Left cardiac atrium (tissue), 4 donors: ENCODE data around the gene ACSF2. TPM values are rescaled to one million over a fixed set of nuclear protein-coding genes. Genes with fewer than 3 reads are reported as not detected.
"Not testable (repeated sequence)": the region's sequence is repeated elsewhere in the genome, so short reads cannot be mapped to it uniquely, and the experiment has no call there.

ENCODE experiments used
- ATAC-seq, 2 donors: fragments of 200-7000 bp; cut with Tn5 transposase; one replicate each; pipeline ENCODE4 v1.9.1; 2020; ENCODE audit warnings: mild to moderate bottlenecking in 2 of 2, moderate library complexity in 2 of 2
- DNase-seq: peaks from one replicate; pipeline ENCODE4 v3.0.0-alpha.2; 2020
- intact Hi-C, 2 donors: fragments of 100-400 bp; cut with DNase I; formaldehyde crosslinking; loops; one replicate each; pipeline versions ENCODE4 v1.14.1 to v1.15.1; 2022 to 2023
- long read RNA-seq: library from polyadenylated mRNA; unstranded; transcript quantifications from one replicate; pipeline ENCODE4 v2.0.0, GENCODE V29; 2021
- total RNA-seq, 2 donors: library from RNA; stranded (reverse); fragmentation: NEBNext Ultra II Directional; extraction: Animal tissue kit (Norgen Biotek cat#: 25700); gene quantifications; one replicate each; pipeline ENCODE4 v1.2.1, GENCODE V29; 2021
- donor health status: DM: no; HTN: yes; CAD: no.
- donor health status: DM: no; HTN: yes; CAD: no; lungs with severe emphysema.
- donor health status: DM: yes; HTN: yes; CAD: no.
- donor health status: Dilated cardiomyopathy.

ACSF2 gene
- total RNA-seq, result 10 to 100 TPM; 64.8 to 66.4 TPM
- long read RNA-seq, transcript ACSF2-201 (16 exons, 2,235 nt), result major isoform, 20 of 43 reads
- long read RNA-seq, partial matches to known transcripts, result 19 of 43 reads
- long read RNA-seq, other reads (novel, unspliced or antisense), result 3 of 43 reads

DNA sequence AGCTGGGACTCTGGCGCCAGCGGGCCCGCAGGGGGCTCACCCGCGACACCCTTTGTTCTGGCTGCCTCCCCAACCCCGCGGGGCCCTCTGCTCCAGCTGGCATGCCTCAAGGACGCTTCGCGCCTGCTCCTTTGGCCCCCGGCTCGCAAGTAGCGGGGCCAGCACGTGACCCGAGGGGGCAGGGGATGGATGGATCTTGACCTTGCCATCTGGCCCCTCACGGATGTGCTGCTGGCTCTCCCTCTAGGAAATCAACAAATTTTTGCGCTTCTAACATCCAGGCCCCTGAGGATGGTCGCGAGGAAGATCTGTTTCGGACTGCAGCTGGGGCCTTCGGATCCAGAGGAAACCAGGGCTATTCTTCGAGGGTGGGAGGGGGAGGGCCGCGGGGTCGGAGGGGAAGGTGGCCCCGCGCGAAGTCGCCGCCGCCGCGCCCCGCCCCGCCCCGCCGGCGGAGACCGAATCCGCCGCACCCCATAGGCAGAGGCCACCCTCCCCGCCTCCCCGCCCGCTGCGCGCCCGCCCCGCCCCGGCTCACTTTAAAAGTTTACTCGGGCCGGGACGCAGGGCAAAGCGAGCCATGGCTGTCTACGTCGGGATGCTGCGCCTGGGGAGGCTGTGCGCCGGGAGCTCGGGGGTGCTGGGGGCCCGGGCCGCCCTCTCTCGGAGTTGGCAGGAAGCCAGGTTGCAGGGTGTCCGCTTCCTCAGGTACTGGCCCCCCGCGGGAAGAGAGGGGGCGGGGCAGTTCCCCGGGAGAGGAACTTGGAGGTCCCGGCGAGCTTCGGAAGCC, at the start of gene ACSF2:
TSS of gene ACSF2 (plus strand) at position 537 of the 790 bp plus-strand sequence. CDS start at position 581, 44 bp downstream.
- DNase-seq, result peak; percentile 81
- intact Hi-C loops, result loop anchor here in 1 of 2 donors (5.0 kb wide), 1 partner anchor 51 kb away; the partner anchor contains the start of gene RSAD1
- ATAC-seq, result peak; percentile 87 to 92

- no peak for ATAC-seq
- intact Hi-C loops, result no loop called here
- DNase-seq, result no peak
Measured at GRCh38 chr17:50379351-50380132, 46.5 kb upstream of the ACSF2 start.

GRCh38 chr17:50380369-50381259, 45.4 kb upstream of the ACSF2 start:
- intact Hi-C loops, result no loop called here

GRCh38 chr17:50381260-50381815, 44.7 kb upstream of the ACSF2 start:
- ATAC-seq (no peak), DNase-seq (no peak)
- intact Hi-C loops, result no loop called here

More at GRCh38 chr17:50380369-50381259, 45.4 kb upstream of the ACSF2 start:
- peak in 1 of 2 donors; percentile 21 for ATAC-seq
- DNase-seq, result no peak

DNA sequence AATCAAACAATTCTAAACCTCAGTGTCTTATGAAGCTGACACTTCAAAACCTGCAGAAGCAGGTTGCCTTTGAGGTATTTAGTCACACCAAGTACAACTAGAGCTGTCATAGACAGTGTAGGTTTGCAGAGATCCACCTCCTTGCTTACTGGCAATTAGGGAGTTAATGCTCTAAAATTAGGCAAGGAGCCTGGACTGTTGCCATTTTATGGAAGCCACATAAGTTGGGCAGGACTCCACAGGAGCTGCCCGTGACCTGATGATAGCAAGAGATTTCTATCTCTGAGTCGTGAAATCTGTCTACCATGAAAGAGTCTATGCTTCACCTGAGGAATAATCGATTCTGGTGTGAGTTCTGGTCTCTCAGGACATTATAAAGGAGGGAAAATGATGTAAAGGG, 44.1 kb upstream of the ACSF2 start:
- ATAC-seq (no peak), DNase-seq (no peak)
- intact Hi-C loops, result no loop called here

DNA sequence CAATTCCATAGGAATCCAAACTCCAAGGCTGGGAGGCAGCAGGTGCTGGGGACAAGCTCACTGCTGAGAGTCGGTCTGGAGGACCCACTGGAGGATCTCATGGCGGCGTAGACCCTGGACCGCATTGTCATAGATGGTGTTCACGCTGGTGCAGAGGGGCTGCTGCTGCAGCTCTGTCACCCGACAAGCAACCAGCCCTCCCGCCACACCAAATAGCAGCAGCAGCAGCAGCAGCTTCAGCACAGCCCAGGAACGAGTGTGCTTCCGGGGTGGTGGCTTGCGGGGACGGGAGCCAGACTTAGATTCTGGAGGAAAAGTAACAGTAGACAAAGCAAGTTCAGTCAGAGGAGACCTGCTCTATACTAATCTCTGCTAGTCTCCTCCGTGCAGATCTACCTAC, 43.1 kb upstream of the ACSF2 start:
- no peak for DNase-seq
- intact Hi-C loops, result no loop called here
- no peak for ATAC-seq

DNA sequence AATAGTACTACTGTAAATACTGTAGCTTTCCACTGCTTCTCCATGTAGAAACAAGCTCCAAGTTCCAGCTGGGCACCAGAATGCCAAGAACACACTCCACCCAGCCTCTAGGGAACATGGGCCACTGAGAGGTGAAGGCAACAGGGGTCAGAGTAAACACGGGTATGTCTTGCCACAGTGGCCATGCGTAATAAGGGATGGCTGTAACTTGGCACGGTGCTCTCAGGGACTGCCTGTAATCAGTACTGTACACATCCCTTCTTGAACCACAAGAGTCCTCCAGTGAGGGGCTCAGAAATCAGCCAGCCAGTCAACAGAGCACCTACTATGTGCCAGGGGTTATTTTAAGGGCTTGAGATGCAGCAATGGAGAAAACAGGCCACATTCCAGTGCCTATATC, 39.5 kb upstream of the ACSF2 start:
- intact Hi-C loops, result no loop called here
- ATAC-seq (peak in 1 of 2 donors; percentile 59), DNase-seq (no peak)

- DNase-seq, result no peak
- no peak for ATAC-seq
- intact Hi-C loops, result no loop called here
Measured at GRCh38 chr17:50388728-50389127, 37.3 kb upstream of the ACSF2 start.

GRCh38 chr17:50389534-50389933, 36.5 kb upstream of the ACSF2 start:
- DNase-seq, result no peak
- intact Hi-C loops, result no loop called here
- ATAC-seq, result no peak

- DNase-seq (no peak), ATAC-seq (no peak)
- intact Hi-C loops, result no loop called here
Measured at GRCh38 chr17:50392621-50393020, 33.4 kb upstream of the ACSF2 start.

- intact Hi-C loops, result no loop called here
- DNase-seq (no peak), ATAC-seq (no peak)
Measured at GRCh38 chr17:50393700-50394099, 32.3 kb upstream of the ACSF2 start.

DNA sequence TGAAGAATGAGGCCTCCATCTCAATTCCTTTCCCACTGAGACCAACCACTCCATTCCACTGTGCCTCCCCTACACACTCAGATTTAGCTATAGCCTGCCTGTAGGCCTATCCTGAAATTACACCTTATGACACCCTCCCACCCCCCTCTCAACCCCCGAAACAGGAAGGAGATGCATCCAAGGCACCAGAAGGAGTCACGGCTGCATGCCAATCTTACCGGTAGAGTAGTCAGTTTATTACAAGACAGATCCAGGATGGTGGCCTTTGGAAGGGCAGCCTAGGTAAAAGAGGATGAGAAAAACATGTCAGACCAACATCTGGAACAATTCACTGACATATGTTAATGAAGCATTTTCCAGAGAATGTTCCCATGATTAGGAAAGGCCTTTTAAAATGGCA, 31.3 kb upstream of the ACSF2 start:
- intact Hi-C loops, result no loop called here
- ATAC-seq (no peak), DNase-seq (no peak)

DNA sequence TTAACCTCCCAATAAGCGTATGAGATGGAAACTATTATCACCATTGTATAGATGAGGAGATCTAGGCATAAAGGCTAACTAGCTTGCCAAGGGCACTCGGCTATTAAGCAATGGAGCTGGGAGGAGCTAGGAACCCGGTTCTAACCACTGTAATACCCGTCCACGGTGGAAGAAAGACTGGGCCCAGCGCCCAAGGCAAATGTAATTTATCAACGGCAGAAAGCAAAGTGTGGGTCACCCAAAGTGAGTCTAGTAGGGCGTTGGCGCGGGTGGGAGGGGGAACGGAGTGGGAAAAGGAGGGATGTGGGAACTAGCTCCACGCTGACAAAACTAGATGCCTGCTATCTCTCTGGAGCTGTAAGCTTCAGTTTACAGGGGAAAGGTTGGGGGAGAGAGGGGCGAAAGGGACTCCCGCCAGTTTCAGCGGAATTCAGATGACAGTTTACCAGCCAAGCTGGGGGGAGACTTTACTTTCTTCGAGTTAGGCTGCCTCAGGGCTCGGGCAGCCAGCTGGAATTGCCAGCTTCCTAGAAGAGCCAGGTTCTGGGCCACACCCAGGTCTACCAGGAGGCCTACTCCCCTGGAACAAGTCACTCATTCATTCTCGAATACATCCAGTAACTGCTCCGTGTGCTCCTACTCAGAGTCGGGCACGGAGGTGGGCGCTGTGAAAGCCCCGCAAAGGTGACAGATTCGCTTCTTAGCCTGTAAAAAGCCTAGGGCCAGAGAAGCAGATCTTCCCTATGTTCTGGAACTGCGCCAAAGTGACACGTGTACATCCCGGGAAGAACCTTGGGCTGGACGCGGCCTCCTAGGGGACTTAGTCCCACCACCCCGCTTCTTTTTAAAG, 29.5 kb upstream of the ACSF2 start:
- intact Hi-C loops, result no loop called here
- DNase-seq (peak; percentile 72), ATAC-seq (peak; percentile 53 to 76)

DNA sequence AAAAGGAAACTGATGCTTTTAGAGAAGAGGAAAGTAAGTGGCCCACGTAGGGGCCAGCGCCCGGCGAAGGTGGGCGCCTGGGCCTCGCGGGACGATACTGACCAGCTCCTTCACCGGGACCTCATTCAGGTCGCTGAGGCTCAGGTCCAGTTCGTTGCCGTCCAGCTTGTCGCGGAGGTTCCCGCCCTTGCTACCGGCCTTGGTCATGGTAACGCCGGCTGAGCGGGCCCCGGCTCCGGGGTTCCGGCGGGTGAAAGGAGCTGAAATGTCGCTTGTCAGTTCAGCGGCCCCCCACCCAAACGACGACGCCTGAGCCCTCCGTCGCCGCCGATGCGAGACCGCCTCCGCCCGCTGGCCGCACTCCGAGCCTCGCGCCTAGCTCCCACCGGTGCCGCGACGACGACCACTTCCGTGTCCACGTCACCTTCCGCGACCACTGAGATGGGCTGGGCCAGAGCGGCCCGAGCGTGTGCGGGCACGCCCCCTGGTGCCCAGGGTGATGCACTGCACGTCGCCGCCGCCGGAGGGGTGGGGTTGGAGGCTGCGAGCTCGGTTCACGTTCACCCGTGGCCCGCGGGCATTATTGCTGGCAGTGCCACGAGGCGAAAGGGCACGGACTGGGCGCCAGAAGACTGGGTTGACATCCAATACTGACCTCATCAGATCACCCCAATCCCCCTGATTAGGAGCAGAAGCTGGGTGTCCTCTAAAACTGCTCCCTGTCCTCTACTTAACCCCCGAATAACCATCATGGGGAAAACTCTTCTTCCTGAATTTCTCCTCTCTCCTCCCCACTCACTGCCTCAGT, 28.7 kb upstream of the ACSF2 start, which contains the start of gene LRRC59:
TSS of gene LRRC59 (minus strand) at position 413 of the 808 bp plus-strand sequence. CDS start at position 207, 206 bp downstream.
- ATAC-seq, result peak; percentile 96 to 97
- DNase-seq, result peak; percentile 94
- intact Hi-C loops, result no loop called here

DNA sequence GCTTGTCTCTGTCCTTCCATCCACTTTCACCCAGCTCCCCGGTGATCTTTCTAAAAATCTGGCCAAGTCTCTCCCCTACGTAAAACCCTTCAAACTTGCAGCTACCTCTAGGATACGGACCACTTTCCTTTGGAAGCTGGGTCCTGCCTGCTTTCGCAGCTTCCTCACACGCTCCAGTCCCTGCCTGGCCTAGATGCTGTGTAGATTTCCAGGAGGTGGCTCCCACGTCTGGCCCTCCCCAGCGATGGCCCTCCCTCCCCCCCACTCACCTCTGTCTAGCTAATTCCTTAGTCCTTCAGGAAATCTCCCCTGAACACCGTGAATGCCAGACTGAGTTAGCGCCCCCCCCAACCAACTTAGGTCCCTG, 28.1 kb upstream of the ACSF2 start:
- intact Hi-C loops, result no loop called here
- DNase-seq (no peak), ATAC-seq (no peak)

- DNase-seq, intact Hi-C loops, ATAC-seq: not testable (repeated sequence)
Measured at GRCh38 chr17:50398672-50399071, 27.3 kb upstream of the ACSF2 start.

DNA sequence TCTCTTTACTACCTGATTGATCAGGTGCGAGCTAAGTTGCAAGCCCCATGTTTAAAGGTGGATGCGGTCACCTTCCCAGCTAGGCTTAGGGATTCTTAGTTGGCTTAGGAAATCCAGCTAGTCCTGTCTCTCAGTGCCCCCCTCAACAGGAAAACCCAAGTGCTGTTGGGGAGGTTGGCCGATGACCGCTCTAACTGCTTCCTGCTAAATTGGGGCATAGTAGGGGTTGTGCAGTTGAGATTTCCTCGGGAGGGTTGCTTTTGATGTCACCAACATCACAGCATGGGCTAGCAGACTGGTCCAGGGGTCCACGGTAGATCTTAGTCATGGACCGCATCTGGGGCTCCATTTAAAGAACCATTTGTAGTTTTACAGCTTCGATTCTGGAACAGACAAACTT, 26.4 kb upstream of the ACSF2 start:
- ATAC-seq, intact Hi-C loops, DNase-seq: not testable (repeated sequence)
